Right lobe of liver (tissue), 6 donors: ENCODE results near the gene LIPA. TPM values are rescaled to one million over a fixed set of nuclear protein-coding genes. Genes with fewer than 3 reads are reported as not detected.
A peak's percentile ranks its signal among the peaks of the same experiment; 100 is the strongest.

Experiments used
- ATAC-seq, 4 donors: fragments of 200-7000 bp; cut with Tn5 transposase; one replicate each; pipeline ENCODE4 v1.9.1; 2020; ENCODE audit warnings: mild to moderate bottlenecking in 4 of 4, moderate library complexity in 4 of 4
- DNase-seq, 3 donors: peaks; one replicate each; pipeline ENCODE4 v3.0.0-alpha.2; 2020
- H3K27ac ChIP-seq, 3 donors: fragments of 200-600 bp; one replicate each; pipeline ENCODE4 v1.8.0; 2022
- H3K27me3 ChIP-seq, 2 donors: fragments of 200-600 bp; one replicate each; pipeline ENCODE4 v1.8.0; 2022
- H3K36me3 ChIP-seq, 4 donors: fragments of 200-600 bp; sonication (generic) in 1 of 4; one replicate each; pipeline versions ENCODE4 v1.5.1 to v1.8.0; 2017 to 2022; ENCODE audit warnings: control low read depth in 1 of 4
- H3K4me1 ChIP-seq, 4 donors: fragments of 200-600 bp; sonication (generic) in 1 of 4; one replicate each; pipeline versions ENCODE4 v1.5.1 to v1.8.0; 2017 to 2022; ENCODE audit warnings: control low read depth in 1 of 4
- H3K4me3 ChIP-seq, 3 donors: fragments of 200-600 bp; one replicate each; pipeline ENCODE4 v1.8.0; 2022
- H3K9me3 ChIP-seq, 4 donors: fragments of 200-600 bp; sonication (generic) in 1 of 4; one replicate each; pipeline versions ENCODE4 v1.5.1 to v1.8.0; 2017 to 2022; ENCODE audit warnings: control low read depth in 1 of 4
- POLR2A ChIP-seq: fragments of 450-650 bp; IDR thresholded peaks from one replicate; pipeline ENCODE4 v1.6.1; 2017; ENCODE audit warnings: antibody characterized with exemption, mild to moderate bottlenecking
- WGBS: methylation state at CpG from one replicate; pipeline ENCODE4 v1.1.6; 2018; ENCODE audit warnings: low coverage, low lambda C conversion rate; ENCODE audit not compliant: insufficient coverage; ENCODE audit errors: missing lambda C conversion rate; 5-methylcytosine and 5-hydroxymethylcytosine counted together
- intact Hi-C, 2 donors: fragments of 100-400 bp; cut with DNase I; formaldehyde crosslinking; loops; one replicate each; pipeline versions ENCODE4 v1.11.2 to v1.14.1; 2022
- long read RNA-seq: library from polyadenylated mRNA; unstranded; transcript quantifications from one replicate; pipeline ENCODE4 v2.0.0, GENCODE V29; 2019
- total RNA-seq, 6 experiments: library from RNA; depleted of rRNA in 2 of 6; stranded (reverse); fragments of >200 nt in 2 of 6; fragmentation: NEBNext Ultra II Directional in 3 of 6; extraction: Animal tissue kit (Norgen Biotek cat#: 25700) in 3 of 6; gene quantifications; one replicate each; pipeline versions ENCODE4 v1.1.0 to v1.2.4, GENCODE V29; 2016 to 2023
- TF ChIP-seq, protein P1 (sequence below), 4 donors: fragments of 200-600 bp in 3 of 4; fragments of 450-650 bp in 1 of 4; IDR thresholded peaks; one replicate each; pipeline versions ENCODE4 v1.5.1 to v1.8.0; 2016 to 2022; ENCODE audit warnings: antibody characterized with exemption in 4 of 4, mild to moderate bottlenecking in 2 of 4
- donor health status: DM: no; HTN: yes; CAD: no.
- donor health status: DM: no; HTN: no; CAD: no.
- donor health status: DM: no; HTN: no; CAD: no.
- donor health status: DM: no; HTN: yes; CAD: no.
- donor health status: DM: no; HTN: yes; CAD: no.

LIPA gene
- total RNA-seq: 100 to 1,000 TPM in 1 of 6 experiments, 10 to 100 TPM in 5; 52.4 to 179 (median 58.4) TPM
- long read RNA-seq, transcript LIPA-202 (10 exons, 2,782 nt): major isoform, 19 of 27 reads
- long read RNA-seq, partial matches to known transcripts: 4 of 27 reads
- long read RNA-seq, other reads (novel, unspliced or antisense): 4 of 27 reads

DNA sequence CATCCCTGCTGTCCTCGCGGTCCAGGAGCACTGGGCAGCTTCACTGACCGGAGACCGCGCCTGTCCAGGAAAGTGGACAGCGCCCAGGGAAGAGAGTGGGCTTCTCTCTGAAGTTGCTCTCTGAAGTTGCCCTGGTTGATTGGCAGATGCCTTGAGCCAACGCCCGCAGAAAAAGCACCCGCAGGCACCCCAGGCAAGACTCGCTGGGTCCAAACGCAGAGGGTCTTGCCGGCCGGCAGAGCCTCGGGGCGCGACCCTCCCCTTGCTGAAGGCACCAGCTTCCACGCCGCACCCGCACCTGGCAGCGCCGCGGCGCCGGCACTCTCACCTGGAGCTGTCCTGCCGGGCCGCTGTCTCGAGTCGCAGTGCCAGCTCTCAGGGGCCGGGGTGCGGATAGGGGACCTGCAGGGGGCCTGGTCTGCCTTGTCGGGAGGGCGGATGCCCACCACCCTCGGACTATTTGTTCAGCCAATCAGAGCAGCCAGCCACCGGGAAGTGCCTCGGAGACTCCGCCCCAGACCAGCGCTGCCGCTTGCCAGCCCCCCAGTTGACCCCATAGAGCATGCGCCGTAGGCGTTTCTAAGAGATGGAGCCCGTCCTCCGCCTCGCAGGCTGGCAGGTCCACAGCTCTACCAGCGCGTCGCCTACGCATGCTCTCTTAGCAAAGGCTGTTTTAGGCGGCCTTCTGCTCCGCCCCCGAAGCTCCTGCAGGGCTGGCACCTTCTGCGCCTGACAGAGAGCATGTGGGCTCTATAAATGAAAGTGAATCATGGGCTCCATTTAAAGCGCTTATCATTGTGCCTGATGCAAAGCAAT lies at the start of gene LIPA:
Gene LIPA (minus strand): TSS at position 367 of the 816 bp plus-strand sequence. CDS start 4,127 bp downstream, outside the sequence.
- WGBS: 0% methylated on average over 20 of the region's 53 CpGs
- no peaks in the 10 kb centered on the region for H3K36me3 ChIP-seq
- peak within 1 kb of the TSS; percentile 73 to 88 (median 83) for H3K4me3 ChIP-seq
- no peaks in the 10 kb centered on the region for H3K9me3 ChIP-seq
- DNase-seq (peak; percentile 97 to 99 (median 98)), ATAC-seq (peak; percentile 95 to 99 (median 98))
- TF ChIP-seq, protein P1, sequence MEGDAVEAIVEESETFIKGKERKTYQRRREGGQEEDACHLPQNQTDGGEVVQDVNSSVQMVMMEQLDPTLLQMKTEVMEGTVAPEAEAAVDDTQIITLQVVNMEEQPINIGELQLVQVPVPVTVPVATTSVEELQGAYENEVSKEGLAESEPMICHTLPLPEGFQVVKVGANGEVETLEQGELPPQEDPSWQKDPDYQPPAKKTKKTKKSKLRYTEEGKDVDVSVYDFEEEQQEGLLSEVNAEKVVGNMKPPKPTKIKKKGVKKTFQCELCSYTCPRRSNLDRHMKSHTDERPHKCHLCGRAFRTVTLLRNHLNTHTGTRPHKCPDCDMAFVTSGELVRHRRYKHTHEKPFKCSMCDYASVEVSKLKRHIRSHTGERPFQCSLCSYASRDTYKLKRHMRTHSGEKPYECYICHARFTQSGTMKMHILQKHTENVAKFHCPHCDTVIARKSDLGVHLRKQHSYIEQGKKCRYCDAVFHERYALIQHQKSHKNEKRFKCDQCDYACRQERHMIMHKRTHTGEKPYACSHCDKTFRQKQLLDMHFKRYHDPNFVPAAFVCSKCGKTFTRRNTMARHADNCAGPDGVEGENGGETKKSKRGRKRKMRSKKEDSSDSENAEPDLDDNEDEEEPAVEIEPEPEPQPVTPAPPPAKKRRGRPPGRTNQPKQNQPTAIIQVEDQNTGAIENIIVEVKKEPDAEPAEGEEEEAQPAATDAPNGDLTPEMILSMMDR (IDR thresholded peaks at IDR 0.05): no peak
- peak; percentile 78 for TF ChIP-seq POLR2A
- H3K27me3 ChIP-seq: no peaks in the 10 kb centered on the region
- peak within 1 kb of the TSS; percentile 65 to 66 (median 66) for H3K27ac ChIP-seq
- intact Hi-C loops: no loop called here
- peaks cover 0 to 8% (median 3%) of the 10 kb centered on the region in 4 donors for H3K4me1 ChIP-seq

DNA sequence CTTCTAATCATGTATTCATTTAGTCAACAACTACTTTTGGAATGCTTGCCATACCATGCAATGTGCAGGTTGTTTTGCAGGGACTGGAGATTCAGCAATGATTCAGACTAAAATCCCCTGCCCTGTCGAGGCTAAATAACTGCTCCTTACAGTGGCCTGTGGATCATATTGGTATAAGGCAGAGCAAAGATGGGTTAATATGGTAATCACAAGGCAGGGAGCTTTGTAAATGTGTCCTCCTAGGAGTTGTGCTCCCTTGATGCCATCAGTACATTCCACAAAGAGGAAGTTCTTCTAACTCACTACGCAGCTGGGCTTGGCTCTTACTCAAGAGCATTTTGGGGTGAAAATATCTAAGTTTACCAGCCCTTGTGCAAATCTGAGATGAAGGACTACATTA lies 49.7 kb upstream of the LIPA start:
- no peak for TF ChIP-seq POLR2A
- TF ChIP-seq, protein P1 (IDR thresholded peaks at IDR 0.05): no peak
- Histone ChIP-seq H3K9me3 (no peaks in the 10 kb centered on the region), H3K27me3 (no peaks in the 10 kb centered on the region), H3K27ac (peak overlapping the region; percentile 90 to 97 (median 97)), H3K4me1 (peaks cover 0 to 29% (median 8%) of the 10 kb centered on the region in 4 donors), H3K36me3 (peaks cover 0 to 4% (median under 1%) of the 10 kb centered on the region in 4 donors), H3K4me3 (peak overlapping the region; percentile 32 to 58 (median 58))
- ATAC-seq: peak; percentile 65 to 71 (median 68)
- no peak for DNase-seq
- 0% methylated on average over 2 of the region's 2 CpGs for WGBS
- intact Hi-C loops: no loop called here

DNA sequence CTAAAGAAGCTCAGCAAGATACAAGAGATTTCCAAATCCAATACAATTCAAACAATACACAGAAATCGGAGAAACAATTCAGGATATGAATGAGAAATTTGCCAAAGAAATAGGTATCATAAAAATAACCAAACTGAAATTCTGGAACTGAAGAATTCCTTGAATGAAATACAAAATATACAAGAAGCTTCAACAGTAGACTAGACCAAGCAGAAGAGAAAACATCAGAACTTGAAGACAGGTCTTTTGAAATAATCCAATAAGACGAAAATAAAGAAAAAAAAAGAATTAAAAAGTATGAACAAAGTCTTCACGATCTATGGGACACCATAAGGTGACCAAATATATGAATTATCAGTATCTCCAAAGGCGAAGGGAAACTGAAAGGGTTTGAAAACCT lies 47.5 kb upstream of the LIPA start:
- TF ChIP-seq, protein P1 (IDR thresholded peaks at IDR 0.05): no peak
- no peak for TF ChIP-seq POLR2A
- Histone ChIP-seq H3K36me3 (no peaks in the 10 kb centered on the region), H3K9me3 (no peaks in the 10 kb centered on the region), H3K4me3 (no peak overlapping the region), H3K27ac (no peak overlapping the region), H3K27me3 (no peaks in the 10 kb centered on the region), H3K4me1 (peaks cover 0 to 39% (median 9%) of the 10 kb centered on the region in 4 donors)
- WGBS: 78% methylated on average over 4 of the region's 4 CpGs
- intact Hi-C loops: no loop called here
- DNase-seq: no peak
- no peak for ATAC-seq

DNA sequence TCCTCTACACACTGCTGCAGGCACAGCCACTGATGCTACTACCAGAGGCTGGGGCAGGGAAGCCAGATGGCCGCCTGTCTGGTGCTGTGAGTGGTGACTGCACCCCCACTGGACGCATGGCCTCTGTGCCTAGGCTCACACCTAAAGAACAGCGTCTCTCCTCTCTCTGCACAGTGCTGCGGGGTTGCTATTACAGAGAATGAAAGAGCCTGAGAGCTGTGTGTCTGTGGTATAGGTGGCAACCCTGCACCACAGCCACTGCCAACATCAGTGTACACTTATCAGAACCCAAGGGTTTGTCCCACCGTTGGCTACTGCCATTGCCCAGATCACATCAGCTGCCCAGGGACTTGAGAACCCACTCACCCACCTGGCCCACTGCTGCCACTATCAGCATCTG lies 46.2 kb upstream of the LIPA start:
- Histone ChIP-seq H3K36me3 (no peaks in the 10 kb centered on the region), H3K4me1 (peaks cover 0 to 30% (median 2%) of the 10 kb centered on the region in 4 donors), H3K4me3 (no peak overlapping the region), H3K27me3 (no peaks in the 10 kb centered on the region), H3K9me3 (no peaks in the 10 kb centered on the region), H3K27ac (no peak overlapping the region)
- intact Hi-C loops: no loop called here
- TF ChIP-seq, protein P1 (IDR thresholded peaks at IDR 0.05): no peak
- no peak for TF ChIP-seq POLR2A
- DNase-seq (no peak), ATAC-seq (no peak)
- WGBS: 80% methylated on average over 1 of the region's 5 CpGs
